GM12864 (cell line): ENCODE measurements around the gene FIGN.

ENCODE experiments used
- DNase-seq: peaks from one replicate; pipeline ENCODE4 v3.0.0-alpha.2; 2011; ENCODE audit warnings: low read depth
- H3K4me3 ChIP-seq: 2 replicates; pipeline ENCODE4 v1.5.1; 2011; ENCODE audit warnings: mild to moderate bottlenecking, low read depth, low read length, control low read depth
- CTCF ChIP-seq: IDR thresholded peaks from 2 replicates; pipeline ENCODE4 v1.5.1; 2011; ENCODE audit warnings: low read depth, mild to moderate bottlenecking, moderate library complexity, low read length, control low read depth, inconsistent platforms; ENCODE audit errors: missing control alignments

FIGN gene

GRCh38 chr2:163773276-163773675 is 37.5 kb upstream of the FIGN start:
- no peak for TF ChIP-seq CTCF
- no peak overlapping the region for H3K4me3 ChIP-seq
- DNase-seq = no peak

GRCh38 chr2:163771596-163771995 is 35.8 kb upstream of the FIGN start:
- no peak for DNase-seq
- H3K4me3 ChIP-seq = no peak overlapping the region
- no peak for TF ChIP-seq CTCF

DNA sequence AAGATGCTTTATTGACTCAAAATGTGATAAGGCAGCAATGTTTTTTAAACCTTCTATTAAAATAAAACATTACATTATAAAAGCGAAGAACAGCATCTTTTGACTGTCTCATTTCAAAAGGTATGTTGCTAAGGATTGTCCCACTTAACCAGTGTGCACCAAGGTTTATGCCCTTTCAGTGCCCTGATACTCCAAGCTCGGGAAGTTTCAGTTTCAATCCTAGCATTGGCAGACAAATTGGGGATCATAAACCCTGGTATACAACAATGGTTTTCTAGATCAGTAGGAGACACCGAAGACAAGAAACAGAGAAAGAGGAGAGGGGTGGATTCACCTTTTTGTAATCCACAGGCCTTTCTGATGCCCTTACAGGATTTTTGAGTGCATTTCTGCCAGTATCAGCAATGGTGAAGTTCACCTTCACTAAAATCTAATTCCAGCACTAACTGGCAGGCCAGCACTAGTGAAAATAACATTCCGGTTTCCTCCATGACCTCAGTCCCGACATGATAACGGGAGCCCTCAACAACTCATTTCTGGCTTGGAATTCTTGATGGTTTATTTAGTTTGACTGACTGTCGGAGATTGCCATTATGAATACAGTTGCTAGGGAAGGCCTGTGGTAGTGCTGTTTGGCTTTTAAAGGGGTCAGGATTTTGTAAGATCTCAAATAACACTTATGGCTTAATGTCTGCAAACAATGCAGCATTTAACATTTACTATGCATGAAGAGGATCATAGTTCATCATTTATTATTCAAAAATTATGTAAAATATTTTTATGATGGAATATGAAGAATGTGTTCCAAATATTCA is 33.3 kb upstream of the FIGN start:
- DNase-seq = no peak
- no peak overlapping the region for H3K4me3 ChIP-seq
- TF ChIP-seq CTCF = no peak

GRCh38 chr2:163767097-163767496 is 31.3 kb upstream of the FIGN start:
- TF ChIP-seq CTCF = no peak
- no peak overlapping the region for H3K4me3 ChIP-seq
- no peak for DNase-seq

- H3K4me3 ChIP-seq = no peak overlapping the region
- TF ChIP-seq CTCF = no peak
- DNase-seq = no peak
Observed at GRCh38 chr2:163764566-163764965, 28.8 kb upstream of the FIGN start.

GRCh38 chr2:163759013-163759412 is 23.2 kb upstream of the FIGN start:
- no peak for TF ChIP-seq CTCF
- no peak overlapping the region for H3K4me3 ChIP-seq
- DNase-seq = no peak

DNA sequence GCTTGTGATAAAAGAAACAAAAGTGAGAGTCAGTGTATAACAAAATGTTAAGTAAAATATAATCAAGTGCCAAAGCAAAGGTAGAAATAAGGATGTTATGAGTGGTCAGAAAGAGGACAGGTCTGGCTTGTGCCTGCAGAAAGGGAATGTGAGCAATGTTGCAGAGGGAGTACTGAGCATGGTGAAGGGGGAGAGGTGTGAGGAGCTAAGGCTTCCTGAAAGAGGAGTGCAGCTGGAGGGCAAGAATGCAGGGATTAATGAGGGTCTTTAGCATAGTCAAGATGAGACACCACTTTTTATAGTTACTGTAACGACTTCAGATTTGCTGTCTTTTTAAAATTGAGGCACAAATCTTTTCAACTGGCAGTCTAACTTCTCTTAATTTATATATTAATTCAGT is 22.0 kb upstream of the FIGN start:
- TF ChIP-seq CTCF = no peak
- H3K4me3 ChIP-seq = no peak overlapping the region
- no peak for DNase-seq
